Vagina (tissue), 2 donors: ENCODE data around the gene SEC24B.

Source experiments
- CTCF ChIP-seq, 3 experiments: fragments of 450-650 bp in 2 of 3; fragments of 200-600 bp in 1 of 3; sonication (generic) in 1 of 3; IDR thresholded peaks; one replicate each; pipeline ENCODE4 v1.5.1; 2017 to 2019; ENCODE audit warnings: antibody characterized with exemption in 3 of 3, mild to moderate bottlenecking in 2 of 3, moderate library complexity in 2 of 3
- POLR2AphosphoS5 ChIP-seq, 2 donors: sonication (generic); formaldehyde crosslinking; IDR thresholded peaks; one replicate each; pipeline ENCODE4 v1.9.0; 2017; ENCODE audit warnings: antibody characterized with exemption in 2 of 2, mild to moderate bottlenecking in 2 of 2, low read depth in 1 of 2; ENCODE audit not compliant: insufficient read depth in 1 of 2

- TF ChIP-seq CTCF (IDR thresholded peaks at IDR 0.05) (no peak), POLR2AphosphoS5 (IDR thresholded peaks at IDR 0.05; ENCODE audit: insufficient read depth in 1 of 2, low read depth in 1 of 2) (no peak)
Measured at GRCh38 chr4:109410776-109411175, 22.8 kb upstream of the SEC24B start.
